ENCODE data around the gene ZBED4. TPM values are rescaled to one million over a fixed set of nuclear protein-coding genes. Genes with fewer than 3 reads are reported as not detected.
"Not testable (repeated sequence)": the region's sequence is repeated elsewhere in the genome, so short reads cannot be mapped to it uniquely, and the experiment has no call there.

ZBED4 gene
- total RNA-seq, 1 donor from 2014 or later: 11.8 TPM

DNA sequence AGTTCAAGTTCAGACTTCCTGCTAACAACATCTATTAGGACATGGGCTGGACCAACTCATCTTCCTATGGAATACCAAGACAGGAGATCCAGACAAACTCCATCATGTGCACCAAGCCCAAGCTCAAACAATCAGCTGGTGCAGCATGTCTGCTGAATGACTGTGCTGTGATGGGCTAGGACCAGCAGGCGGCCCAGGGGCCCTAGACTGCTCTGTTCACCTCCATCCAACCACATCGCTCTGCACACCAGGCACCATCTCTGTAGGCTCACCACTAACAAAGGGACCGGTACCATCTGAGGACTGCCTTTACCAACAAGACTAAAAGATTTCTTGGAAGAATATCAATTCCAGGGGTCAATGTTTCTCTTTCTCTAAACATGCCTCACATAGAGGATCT is 36.3 kb upstream of the ZBED4 start:
- H3K4me3 ChIP-seq: no peak overlapping the region
- no peaks in the 10 kb centered on the region for H3K27me3 ChIP-seq
- no peak for DNase-seq
- no peaks in the 10 kb centered on the region for H3K9me3 ChIP-seq
- no peak overlapping the region for H3K27ac ChIP-seq
- no peak for ATAC-seq
- H3K36me3 ChIP-seq: peaks cover 71% of the 10 kb centered on the region
- TF ChIP-seq, protein P1, sequence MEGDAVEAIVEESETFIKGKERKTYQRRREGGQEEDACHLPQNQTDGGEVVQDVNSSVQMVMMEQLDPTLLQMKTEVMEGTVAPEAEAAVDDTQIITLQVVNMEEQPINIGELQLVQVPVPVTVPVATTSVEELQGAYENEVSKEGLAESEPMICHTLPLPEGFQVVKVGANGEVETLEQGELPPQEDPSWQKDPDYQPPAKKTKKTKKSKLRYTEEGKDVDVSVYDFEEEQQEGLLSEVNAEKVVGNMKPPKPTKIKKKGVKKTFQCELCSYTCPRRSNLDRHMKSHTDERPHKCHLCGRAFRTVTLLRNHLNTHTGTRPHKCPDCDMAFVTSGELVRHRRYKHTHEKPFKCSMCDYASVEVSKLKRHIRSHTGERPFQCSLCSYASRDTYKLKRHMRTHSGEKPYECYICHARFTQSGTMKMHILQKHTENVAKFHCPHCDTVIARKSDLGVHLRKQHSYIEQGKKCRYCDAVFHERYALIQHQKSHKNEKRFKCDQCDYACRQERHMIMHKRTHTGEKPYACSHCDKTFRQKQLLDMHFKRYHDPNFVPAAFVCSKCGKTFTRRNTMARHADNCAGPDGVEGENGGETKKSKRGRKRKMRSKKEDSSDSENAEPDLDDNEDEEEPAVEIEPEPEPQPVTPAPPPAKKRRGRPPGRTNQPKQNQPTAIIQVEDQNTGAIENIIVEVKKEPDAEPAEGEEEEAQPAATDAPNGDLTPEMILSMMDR (IDR thresholded peaks at IDR 0.05): no peak
- peaks cover 13% of the 10 kb centered on the region for H3K4me1 ChIP-seq
- intact Hi-C loops (cut with DNase I): no loop called here

DNA sequence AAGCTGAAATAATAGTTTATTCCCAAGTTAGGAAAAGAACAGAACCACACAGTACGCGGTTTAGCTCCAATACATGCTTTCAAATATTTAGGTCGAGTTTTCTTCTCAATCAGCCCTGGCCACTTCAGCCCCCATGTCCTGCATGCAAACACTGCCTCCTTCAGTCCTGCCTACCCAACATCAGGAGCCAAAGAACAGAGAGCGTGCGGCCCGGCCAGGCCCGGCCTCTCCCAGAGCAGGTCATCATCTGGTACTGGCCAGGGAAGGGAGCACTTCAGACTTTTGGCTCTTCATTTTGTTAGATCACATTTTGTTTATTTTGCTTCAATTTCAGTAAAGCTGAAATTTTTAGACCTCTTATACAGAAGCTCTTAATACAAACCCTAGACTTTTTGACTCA is 32.7 kb upstream of the ZBED4 start:
- no peaks in the 10 kb centered on the region for H3K27me3 ChIP-seq
- intact Hi-C loops (cut with DNase I): loop anchor here (10.0 kb wide), 1 partner anchor 46 kb away; no protein-coding TSS in a partner anchor
- ATAC-seq (no peak), DNase-seq (no peak)
- H3K4me1 ChIP-seq: peaks cover 31% of the 10 kb centered on the region
- no peaks in the 10 kb centered on the region for H3K9me3 ChIP-seq
- H3K4me3 ChIP-seq: no peak overlapping the region
- no peak overlapping the region for H3K27ac ChIP-seq
- peaks cover 75% of the 10 kb centered on the region for H3K36me3 ChIP-seq
- TF ChIP-seq, protein P1 (IDR thresholded peaks at IDR 0.05): no peak

DNA sequence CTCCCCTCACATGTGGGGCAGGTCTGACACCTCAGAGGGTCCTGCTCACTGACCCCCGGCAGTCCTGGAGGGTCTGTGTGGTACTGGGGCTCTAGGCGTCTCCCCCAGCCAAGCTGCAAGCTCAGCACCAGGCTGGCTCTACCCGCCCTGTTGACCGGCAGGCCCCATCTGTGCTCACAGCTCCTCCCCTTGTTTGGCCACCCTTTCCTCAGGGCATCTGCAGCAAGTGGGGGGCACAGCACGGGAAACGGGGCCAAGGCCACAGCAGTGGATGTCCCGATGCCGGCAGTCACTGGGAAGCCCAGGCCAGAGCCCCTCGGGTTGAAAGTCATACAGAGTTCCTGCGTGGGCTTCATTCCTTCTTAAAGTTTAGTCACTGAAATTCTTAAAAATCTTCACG is 31.9 kb upstream of the ZBED4 start:
- intact Hi-C loops (cut with DNase I): loop anchor here (10.0 kb wide), 1 partner anchor 47 kb away; no protein-coding TSS in a partner anchor
- H3K9me3 ChIP-seq, ATAC-seq, H3K4me3 ChIP-seq, H3K27ac ChIP-seq, H3K27me3 ChIP-seq, DNase-seq: not testable (repeated sequence)
- Histone ChIP-seq H3K36me3 (peaks cover 72% of the 10 kb centered on the region), H3K4me1 (peaks cover 34% of the 10 kb centered on the region)

DNA sequence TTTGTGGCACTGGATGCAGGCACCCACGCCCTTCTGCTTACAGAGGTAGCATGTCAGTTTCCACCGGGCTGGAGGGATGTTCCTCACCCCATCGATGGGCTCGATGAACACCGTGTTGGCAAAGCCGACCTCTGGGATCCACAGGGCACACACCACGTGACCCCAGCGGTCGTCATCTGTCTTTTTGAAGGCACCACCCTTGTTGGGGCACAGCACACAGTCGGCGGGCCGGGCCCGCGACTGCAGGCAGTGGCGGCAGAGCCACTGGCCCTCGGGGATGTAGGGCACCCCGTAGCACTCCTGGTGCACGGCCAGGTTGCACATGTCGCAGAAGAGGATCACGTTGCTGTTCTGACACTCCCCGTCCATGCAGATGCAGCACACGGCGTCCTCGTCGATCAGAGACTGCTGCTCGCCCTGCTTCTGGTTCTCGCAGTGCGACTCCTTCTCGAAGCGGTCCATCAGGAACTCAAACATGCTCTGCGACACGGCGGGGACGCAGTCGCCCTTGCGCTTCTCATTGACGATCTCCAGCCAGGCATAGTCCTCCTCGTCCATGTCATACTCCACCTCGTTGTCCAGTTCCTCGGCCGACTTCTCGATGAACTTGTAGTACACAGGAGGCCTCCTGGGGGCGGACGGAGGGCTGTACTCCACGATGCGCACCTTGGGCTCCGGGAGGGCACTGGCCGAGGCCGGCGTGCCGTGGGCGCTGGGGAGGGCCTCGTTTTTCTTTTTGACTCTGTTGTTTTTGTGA is 30.2 kb upstream of the ZBED4 start:
- Histone ChIP-seq H3K4me3 (no peak overlapping the region), H3K36me3 (peaks cover 55% of the 10 kb centered on the region), H3K27ac (no peak overlapping the region), H3K9me3 (no peaks in the 10 kb centered on the region), H3K27me3 (no peaks in the 10 kb centered on the region), H3K4me1 (peaks cover 34% of the 10 kb centered on the region)
- no peak for DNase-seq
- TF ChIP-seq, protein P1 (IDR thresholded peaks at IDR 0.05): no peak
- intact Hi-C loops (cut with DNase I): loop anchor here (10.0 kb wide), 1 partner anchor 49 kb away; no protein-coding TSS in a partner anchor
- no peak for ATAC-seq

DNA sequence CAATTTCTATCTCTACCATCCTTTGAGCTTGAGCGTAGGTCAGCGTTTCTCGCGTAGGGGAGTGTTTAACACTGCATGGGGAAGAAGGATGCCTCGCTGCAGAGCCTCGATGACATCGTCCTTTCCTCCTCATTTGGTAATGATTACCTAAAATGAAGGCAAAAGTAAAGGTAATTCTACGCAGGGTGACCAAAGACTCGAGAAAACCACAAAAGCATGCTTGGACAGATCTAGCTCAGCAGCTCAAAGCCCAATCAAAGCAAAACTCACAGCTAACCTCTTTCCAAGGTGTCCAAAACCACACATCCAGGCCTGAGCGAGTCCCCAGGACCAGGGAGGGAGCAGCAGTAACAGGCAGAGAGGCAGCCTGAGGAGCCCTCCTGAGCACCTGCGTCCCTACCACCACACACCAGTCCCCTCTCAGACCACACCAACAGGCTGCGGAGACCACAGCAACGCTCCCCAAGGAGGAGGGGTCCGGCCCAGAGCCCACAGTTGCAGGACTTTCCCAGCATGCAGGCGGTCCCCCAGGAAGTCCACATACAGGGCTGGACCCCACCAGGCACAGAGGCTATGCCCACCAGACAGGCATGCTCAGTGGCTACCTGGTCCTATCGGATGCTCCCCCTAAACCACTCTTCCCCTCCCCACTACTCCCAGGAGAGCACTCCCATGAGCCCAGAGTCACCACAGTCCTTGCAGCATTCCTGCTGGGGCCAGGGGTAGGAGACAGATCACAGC is 29.3 kb upstream of the ZBED4 start:
- intact Hi-C loops (cut with DNase I): loop anchor here (10.0 kb wide), 1 partner anchor 50 kb away; no protein-coding TSS in a partner anchor
- H3K36me3 ChIP-seq: peaks cover 46% of the 10 kb centered on the region
- H3K4me1 ChIP-seq: peaks cover 34% of the 10 kb centered on the region
- no peak overlapping the region for H3K27ac ChIP-seq
- ATAC-seq (no peak), DNase-seq (no peak)
- H3K9me3 ChIP-seq: no peaks in the 10 kb centered on the region
- H3K4me3 ChIP-seq: no peak overlapping the region
- no peaks in the 10 kb centered on the region for H3K27me3 ChIP-seq
- TF ChIP-seq, protein P1 (IDR thresholded peaks at IDR 0.05): no peak

DNA sequence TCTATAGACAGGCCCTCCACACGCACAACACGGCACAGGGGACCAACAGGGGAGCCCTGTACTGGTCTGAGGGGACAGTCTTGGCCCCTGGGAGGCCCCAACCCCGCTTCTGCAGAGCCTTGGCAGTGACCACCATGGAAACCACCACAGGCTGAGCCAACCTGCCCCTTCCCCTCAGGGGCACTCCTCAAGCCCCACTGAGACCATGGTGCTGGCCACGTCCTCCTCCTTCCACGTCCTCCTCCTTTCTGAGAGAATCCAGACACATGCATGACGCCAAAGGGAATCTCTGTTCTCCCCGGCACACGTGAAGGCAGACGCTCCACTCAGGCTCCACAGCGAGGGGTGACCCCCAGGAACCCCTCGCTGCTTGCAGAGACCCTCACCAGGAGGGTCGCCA is 28.7 kb upstream of the ZBED4 start:
- H3K4me1 ChIP-seq: peaks cover 34% of the 10 kb centered on the region
- TF ChIP-seq, protein P1 (IDR thresholded peaks at IDR 0.05): no peak

More for the DNA sequence above, 28.7 kb upstream of the ZBED4 start:
- peaks cover 40% of the 10 kb centered on the region for H3K36me3 ChIP-seq
- intact Hi-C loops (cut with DNase I): loop anchor here (10.0 kb wide), 1 partner anchor 50 kb away; no protein-coding TSS in a partner anchor
- H3K27me3 ChIP-seq: no peaks in the 10 kb centered on the region
- no peak overlapping the region for H3K27ac ChIP-seq
- DNase-seq (no peak), ATAC-seq (no peak)
- no peak overlapping the region for H3K4me3 ChIP-seq
- no peaks in the 10 kb centered on the region for H3K9me3 ChIP-seq
